Measurements from ENCODE around the gene SEC63. TPM values are rescaled to one million over a fixed set of nuclear protein-coding genes. Genes with fewer than 3 reads are reported as not detected.

SEC63 gene
- total RNA-seq, 4 donors from 2014 or later, result 24.6 to 50.3 (median 28.5) TPM

DNA sequence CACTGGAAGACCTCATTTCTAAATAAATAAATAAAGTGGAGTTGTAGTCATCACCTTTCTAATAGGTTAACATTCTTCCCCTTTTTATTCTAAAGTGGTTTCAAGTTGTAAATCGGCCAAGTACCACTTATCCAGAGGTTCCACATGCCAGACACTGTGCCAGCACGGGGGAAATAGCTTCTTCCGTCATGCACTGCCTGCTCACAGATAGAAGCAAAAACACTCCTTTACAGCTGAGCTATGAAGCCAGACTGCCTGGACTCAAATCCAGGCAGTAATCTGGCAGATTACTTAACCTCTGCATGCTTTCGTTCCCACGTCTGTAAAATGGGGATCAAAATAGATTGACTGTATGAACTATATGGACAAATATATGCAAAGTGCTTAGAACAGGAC, 116.7 kb downstream of the SEC63 start:
- DNase-seq, result no peak
- Histone ChIP-seq H3K27me3 (no peaks in the 10 kb centered on the region), H3K4me3 (no peak overlapping the region), H3K4me1 (no peaks in the 10 kb centered on the region), H3K27ac (no peak overlapping the region), H3K9me3 (no peaks in the 10 kb centered on the region), H3K36me3 (no peaks in the 10 kb centered on the region)
- TF ChIP-seq EP300 (IDR thresholded peaks at IDR 0.05; ENCODE audit: low read depth), result no peak
- TF ChIP-seq, protein P1, sequence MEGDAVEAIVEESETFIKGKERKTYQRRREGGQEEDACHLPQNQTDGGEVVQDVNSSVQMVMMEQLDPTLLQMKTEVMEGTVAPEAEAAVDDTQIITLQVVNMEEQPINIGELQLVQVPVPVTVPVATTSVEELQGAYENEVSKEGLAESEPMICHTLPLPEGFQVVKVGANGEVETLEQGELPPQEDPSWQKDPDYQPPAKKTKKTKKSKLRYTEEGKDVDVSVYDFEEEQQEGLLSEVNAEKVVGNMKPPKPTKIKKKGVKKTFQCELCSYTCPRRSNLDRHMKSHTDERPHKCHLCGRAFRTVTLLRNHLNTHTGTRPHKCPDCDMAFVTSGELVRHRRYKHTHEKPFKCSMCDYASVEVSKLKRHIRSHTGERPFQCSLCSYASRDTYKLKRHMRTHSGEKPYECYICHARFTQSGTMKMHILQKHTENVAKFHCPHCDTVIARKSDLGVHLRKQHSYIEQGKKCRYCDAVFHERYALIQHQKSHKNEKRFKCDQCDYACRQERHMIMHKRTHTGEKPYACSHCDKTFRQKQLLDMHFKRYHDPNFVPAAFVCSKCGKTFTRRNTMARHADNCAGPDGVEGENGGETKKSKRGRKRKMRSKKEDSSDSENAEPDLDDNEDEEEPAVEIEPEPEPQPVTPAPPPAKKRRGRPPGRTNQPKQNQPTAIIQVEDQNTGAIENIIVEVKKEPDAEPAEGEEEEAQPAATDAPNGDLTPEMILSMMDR (IDR thresholded peaks at IDR 0.05), result no peak
- no peak for TF ChIP-seq POLR2A (IDR thresholded peaks at IDR 0.05)
- no peak for TF ChIP-seq POLR2AphosphoS5 (IDR thresholded peaks at IDR 0.05)
- intact Hi-C loops (cut with DNase I; ENCODE audit: low total_unique reads), result loop anchor here (10.0 kb wide), 1 partner anchor 166 kb away; no protein-coding TSS in a partner anchor
- 65 to 79% methylated on average over 5 of the region's 5 CpGs for WGBS, 2 donors (ENCODE audit: low coverage in 1 of 2)
- in situ Hi-C loops (cut with MboI; ENCODE audit: low pct_ligation_motif_present in 1 of 4, low pct_unique_long_range_greater_than_20kb in 1 of 4, low sequenced_read_pairs in 3 of 4), result loop anchor here in 2 of 4 donors (10.0 to 25.0 kb wide), 2 partner anchors 154 to 166 kb away; no protein-coding TSS in a partner anchor

- H3K4me1 ChIP-seq, result no peaks in the 10 kb centered on the region
- no peak overlapping the region for H3K4me3 ChIP-seq
- in situ Hi-C loops (cut with MboI; ENCODE audit: low pct_ligation_motif_present in 1 of 4, low pct_unique_long_range_greater_than_20kb in 1 of 4, low sequenced_read_pairs in 3 of 4) (loop anchor here in 2 of 4 donors (10.0 to 25.0 kb wide), 2 partner anchors 153 to 166 kb away; no protein-coding TSS in a partner anchor), intact Hi-C loops (cut with DNase I; ENCODE audit: low total_unique reads) (loop anchor here (10.0 kb wide), 1 partner anchor 166 kb away; no protein-coding TSS in a partner anchor)
- H3K9me3 ChIP-seq, result no peaks in the 10 kb centered on the region
- no peak for DNase-seq
- 75 to 81% methylated on average over 3 of the region's 3 CpGs for WGBS, 2 donors (ENCODE audit: low coverage in 1 of 2)
- no peak overlapping the region for H3K27ac ChIP-seq
- no peaks in the 10 kb centered on the region for H3K36me3 ChIP-seq
- H3K27me3 ChIP-seq, result no peaks in the 10 kb centered on the region
- TF ChIP-seq POLR2AphosphoS5 (IDR thresholded peaks at IDR 0.05), result no peak
- TF ChIP-seq EP300 (IDR thresholded peaks at IDR 0.05; ENCODE audit: low read depth), result no peak
- TF ChIP-seq POLR2A (IDR thresholded peaks at IDR 0.05), result no peak
- TF ChIP-seq, protein P1 (IDR thresholded peaks at IDR 0.05), result no peak
Observed at GRCh38 chr6:107840636-107841274, 117.3 kb downstream of the SEC63 start.

DNA sequence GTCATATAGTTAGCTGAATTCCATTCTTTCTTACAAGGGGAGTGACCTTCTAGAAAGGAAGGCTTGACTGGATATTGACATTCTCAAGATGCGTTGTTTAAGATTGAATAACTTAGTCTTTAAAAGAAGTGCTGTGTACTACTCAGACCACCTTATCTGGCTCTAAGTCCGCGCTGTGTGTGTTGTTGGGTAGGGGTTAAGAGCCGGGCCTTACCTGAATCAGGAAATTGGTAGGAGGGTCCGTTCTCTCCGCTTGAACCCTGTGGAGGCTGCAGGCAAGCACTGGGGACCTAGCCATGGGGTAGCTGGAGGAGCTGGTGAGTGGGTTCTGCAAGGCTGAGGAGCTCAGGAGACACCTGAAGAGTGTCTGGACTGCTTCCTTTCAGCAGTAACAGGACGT, 124.9 kb downstream of the SEC63 start:
- Histone ChIP-seq H3K9me3 (no peaks in the 10 kb centered on the region), H3K4me3 (no peak overlapping the region), H3K27me3 (no peaks in the 10 kb centered on the region), H3K27ac (no peak overlapping the region), H3K4me1 (no peaks in the 10 kb centered on the region), H3K36me3 (no peaks in the 10 kb centered on the region)
- DNase-seq, result no peak
- in situ Hi-C loops (cut with MboI; ENCODE audit: low pct_ligation_motif_present in 1 of 4, low pct_unique_long_range_greater_than_20kb in 1 of 4, low sequenced_read_pairs in 3 of 4), result loop anchor here in 1 of 4 donors (25.0 kb wide), 1 partner anchor 146 kb away; no protein-coding TSS in a partner anchor
- TF ChIP-seq, protein P1 (IDR thresholded peaks at IDR 0.05), result no peak
- TF ChIP-seq POLR2A (IDR thresholded peaks at IDR 0.05) (no peak), EP300 (IDR thresholded peaks at IDR 0.05; ENCODE audit: low read depth) (no peak), POLR2AphosphoS5 (IDR thresholded peaks at IDR 0.05) (no peak)
- intact Hi-C loops (cut with DNase I; ENCODE audit: low total_unique reads), result loop anchor here (5.0 kb wide), 1 partner anchor 834 kb away; no protein-coding TSS in a partner anchor
- WGBS, 2 donors (ENCODE audit: low coverage in 1 of 2), result 89 to 94% methylated on average over 3 to 7 of the region's 7 CpGs

DNA sequence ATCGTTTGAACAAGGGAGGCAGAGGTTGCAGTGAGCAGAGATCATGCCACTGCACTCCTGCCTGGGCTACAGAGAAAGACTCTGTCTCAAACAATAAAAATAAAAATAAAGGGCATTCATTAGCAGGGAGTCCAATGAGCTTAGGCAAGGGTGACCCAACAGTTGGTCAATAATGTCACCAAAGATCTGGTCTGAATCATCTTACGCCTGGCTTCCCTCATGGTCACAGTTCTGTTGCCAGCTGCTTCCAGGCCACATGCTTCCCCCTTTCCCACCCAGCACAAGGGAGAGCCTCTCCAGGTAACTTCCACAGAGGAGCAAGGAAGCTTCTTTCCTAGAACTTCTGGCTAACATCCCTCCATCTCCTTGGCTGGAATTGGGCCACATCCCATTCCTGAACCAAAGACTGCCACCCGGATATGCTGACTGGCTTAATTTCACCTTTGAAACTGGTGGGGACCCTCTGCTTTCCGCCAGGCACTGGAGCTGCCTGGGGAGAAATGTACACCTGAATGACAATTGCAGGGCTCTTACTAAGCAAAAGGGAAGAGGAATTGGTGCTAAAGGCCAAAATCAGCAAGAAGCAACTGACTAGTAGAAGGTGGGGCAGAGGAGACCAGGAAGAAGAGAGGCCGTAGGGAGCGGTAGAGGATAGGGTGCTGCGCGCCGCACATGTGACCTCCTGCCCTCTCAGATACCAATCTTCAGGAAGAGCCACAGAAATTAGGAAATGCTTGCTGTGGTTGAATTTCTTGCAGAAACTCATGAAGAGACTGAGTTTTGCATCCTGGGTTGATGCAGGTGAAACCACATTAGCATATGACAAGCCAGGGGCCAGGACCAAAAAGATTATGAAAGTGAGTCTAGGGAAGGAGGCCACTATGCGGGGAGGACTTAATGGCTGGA, 125.6 kb downstream of the SEC63 start:
- H3K9me3 ChIP-seq, result no peaks in the 10 kb centered on the region
- H3K27ac ChIP-seq, result no peak overlapping the region
- no peak overlapping the region for H3K4me3 ChIP-seq
- no peaks in the 10 kb centered on the region for H3K27me3 ChIP-seq
- no peaks in the 10 kb centered on the region for H3K36me3 ChIP-seq
- in situ Hi-C loops (cut with MboI; ENCODE audit: low pct_ligation_motif_present in 1 of 4, low pct_unique_long_range_greater_than_20kb in 1 of 4, low sequenced_read_pairs in 3 of 4), result loop anchor here in 1 of 4 donors (25.0 kb wide), 1 partner anchor 145 kb away; no protein-coding TSS in a partner anchor
- DNase-seq, result no peak
- H3K4me1 ChIP-seq, result no peaks in the 10 kb centered on the region
- TF ChIP-seq POLR2AphosphoS5 (IDR thresholded peaks at IDR 0.05) (no peak), POLR2A (IDR thresholded peaks at IDR 0.05) (no peak), EP300 (IDR thresholded peaks at IDR 0.05; ENCODE audit: low read depth) (no peak)
- TF ChIP-seq, protein P1 (IDR thresholded peaks at IDR 0.05), result no peak
- 84 to 86% methylated on average over 7 to 10 of the region's 10 CpGs for WGBS, 2 donors (ENCODE audit: low coverage in 1 of 2)
- intact Hi-C loops (cut with DNase I; ENCODE audit: low total_unique reads), result loop anchor here (5.0 kb wide), 1 partner anchor 835 kb away; no protein-coding TSS in a partner anchor
